Liver (tissue), 9 donors: ENCODE data around the gene PALB2. TPM values are rescaled to one million over a fixed set of nuclear protein-coding genes. Genes with fewer than 3 reads are reported as not detected.
A peak's percentile ranks its signal among the peaks of the same experiment; 100 is the strongest.

ENCODE experiments used
- DNase-seq: peaks from one replicate; pipeline ENCODE4 v3.0.0-alpha.2; 2017; ENCODE audit warnings: low spot score
- H3K27ac ChIP-seq, 2 donors: one replicate each; pipeline ENCODE4 v1.7.0; 2013; ENCODE audit warnings: inconsistent platforms in 2 of 2, low read length in 2 of 2, control low read depth in 1 of 2, low read depth in 1 of 2, mild to moderate bottlenecking in 1 of 2
- H3K27me3 ChIP-seq, 4 donors: one replicate each; pipeline versions ENCODE4 v1.6.1 to v1.7.0; 2013; ENCODE audit warnings: low read length in 3 of 4, inconsistent platforms in 1 of 4, mild to moderate bottlenecking in 1 of 4, moderate library complexity in 1 of 4; ENCODE audit not compliant: control insufficient read depth in 4 of 4, insufficient read depth in 4 of 4
- H3K36me3 ChIP-seq, 4 donors: one replicate each; pipeline versions ENCODE4 v1.6.1 to v1.7.0; 2013; ENCODE audit warnings: low read length in 3 of 4, mild to moderate bottlenecking in 3 of 4, low read depth in 1 of 4, moderate library complexity in 1 of 4; ENCODE audit not compliant: control insufficient read depth in 4 of 4, insufficient read depth in 3 of 4
- H3K4me1 ChIP-seq, 4 donors: one replicate each; pipeline versions ENCODE4 v1.6.1 to v1.7.0; 2013; ENCODE audit warnings: low read length in 3 of 4, mild to moderate bottlenecking in 3 of 4, moderate library complexity in 1 of 4; ENCODE audit not compliant: control insufficient read depth in 4 of 4, insufficient read depth in 4 of 4
- H3K4me3 ChIP-seq, 3 donors: one replicate each; pipeline versions ENCODE4 v1.6.1 to v1.7.0; 2013; ENCODE audit warnings: low read length in 3 of 3, control low read depth in 1 of 3, low read depth in 1 of 3, mild to moderate bottlenecking in 1 of 3
- H3K9ac ChIP-seq, 2 donors: one replicate each; pipeline ENCODE4 v1.7.0; 2013; ENCODE audit warnings: low read length in 2 of 2, mild to moderate bottlenecking in 2 of 2, moderate library complexity in 2 of 2, control low read depth in 1 of 2, low read depth in 1 of 2
- H3K9me3 ChIP-seq, 4 donors: one replicate each; pipeline versions ENCODE4 v1.6.1 to v1.7.0; 2013; ENCODE audit warnings: low read length in 3 of 4; ENCODE audit not compliant: control insufficient read depth in 4 of 4
- EGR1 ChIP-seq, 2 donors: IDR thresholded peaks; 2 replicates each; pipeline ENCODE4 v1.6.1; 2016 to 2018; ENCODE audit warnings: antibody characterized with exemption in 2 of 2, low read depth in 2 of 2
- FOXA2 ChIP-seq: IDR thresholded peaks from 2 replicates; pipeline ENCODE4 v1.6.1; 2016; ENCODE audit warnings: antibody characterized with exemption
- GABPA ChIP-seq, 2 donors: IDR thresholded peaks in 1 of 2; conservative IDR thresholded peaks in 1 of 2; 2 replicates each; pipeline ENCODE4 v1.6.1; 2016; ENCODE audit warnings: antibody characterized with exemption in 2 of 2, mild to moderate bottlenecking in 1 of 2, moderate library complexity in 1 of 2
- HNF4A ChIP-seq, 2 donors: conservative IDR thresholded peaks; 2 replicates each; pipeline ENCODE4 v1.6.1; 2016; ENCODE audit warnings: antibody characterized with exemption in 2 of 2, mild to moderate bottlenecking in 2 of 2
- HNF4G ChIP-seq: IDR thresholded peaks from 2 replicates; pipeline ENCODE4 v1.6.1; 2016; ENCODE audit warnings: antibody characterized with exemption
- JUND ChIP-seq, 2 donors: IDR thresholded peaks; 2 replicates each; pipeline ENCODE4 v1.6.1; 2016; ENCODE audit warnings: antibody characterized with exemption in 2 of 2
- RAD21 ChIP-seq, 2 donors: IDR thresholded peaks; 2 replicates each; pipeline ENCODE4 v1.6.1; 2016; ENCODE audit warnings: antibody characterized with exemption in 2 of 2, mild to moderate bottlenecking in 2 of 2
- RXRA ChIP-seq, 2 donors: IDR thresholded peaks; 2 replicates each; pipeline ENCODE4 v1.6.1; 2017 to 2018; ENCODE audit warnings: antibody characterized with exemption in 2 of 2, mild to moderate bottlenecking in 1 of 2
- SP1 ChIP-seq: IDR thresholded peaks from 2 replicates; pipeline ENCODE4 v1.6.1; 2018; ENCODE audit warnings: antibody characterized with exemption, mild to moderate bottlenecking
- TAF1 ChIP-seq: conservative IDR thresholded peaks from 2 replicates; pipeline ENCODE4 v1.6.1; 2016; ENCODE audit warnings: antibody characterized with exemption, mild to moderate bottlenecking
- YY1 ChIP-seq: IDR thresholded peaks from 2 replicates; pipeline ENCODE4 v1.6.1; 2016; ENCODE audit warnings: antibody characterized with exemption, mild to moderate bottlenecking
- WGBS: extraction: QIAGEN DNeasy Blood & Tissue Kit; methylation state at CpG from one replicate; pipeline ENCODE4 v1.1.7; 2013; 5-methylcytosine and 5-hydroxymethylcytosine counted together
- polyA plus RNA-seq, 2 donors: library from polyadenylated mRNA; stranded (reverse) in 1 of 2; unstranded in 1 of 2; fragments of 200-250 nt in 1 of 2; fragments of >200 nt in 1 of 2; fragmentation: Nextera tagmentation in 1 of 2; extraction: Ambion mirVana in 1 of 2; gene quantifications; one replicate each; pipeline versions ENCODE4 v1.2.1 to v1.2.3, GENCODE V29; 2013 to 2015
- total RNA-seq, 2 donors: library from RNA; depleted of rRNA; stranded (reverse); fragments of >200 nt; gene quantifications; one replicate each; pipeline ENCODE4 v1.2.3, GENCODE V29; 2014
- TF ChIP-seq, protein P1 (sequence below): IDR thresholded peaks from 2 replicates; pipeline ENCODE4 v1.6.1; 2016; ENCODE audit warnings: antibody characterized with exemption
- TF ChIP-seq, protein P2 (sequence below): fragments of 150-350 bp; IDR thresholded peaks from 2 replicates; pipeline ENCODE4 v1.5.1; 2017; ENCODE audit warnings: improper control_type of control experiment, low read depth, low read length; ENCODE audit not compliant: missing input control
- TF ChIP-seq, protein P3 (sequence below): IDR thresholded peaks from 2 replicates; pipeline ENCODE4 v1.6.1; 2016; ENCODE audit warnings: antibody characterized with exemption
- TF ChIP-seq, protein P4 (sequence below): IDR thresholded peaks from 2 replicates; pipeline ENCODE4 v1.6.1; 2016; ENCODE audit warnings: antibody characterized with exemption, mild to moderate bottlenecking
- donor health status: healthy.
- donor health status: healthy.
- donor health status: healthy.
- donor health status: healthy.
- donor health status: healthy.

PALB2 gene
- total and polyA plus RNA-seq, 4 donors: 4.1 to 7.6 (median 4.7) TPM

DNA sequence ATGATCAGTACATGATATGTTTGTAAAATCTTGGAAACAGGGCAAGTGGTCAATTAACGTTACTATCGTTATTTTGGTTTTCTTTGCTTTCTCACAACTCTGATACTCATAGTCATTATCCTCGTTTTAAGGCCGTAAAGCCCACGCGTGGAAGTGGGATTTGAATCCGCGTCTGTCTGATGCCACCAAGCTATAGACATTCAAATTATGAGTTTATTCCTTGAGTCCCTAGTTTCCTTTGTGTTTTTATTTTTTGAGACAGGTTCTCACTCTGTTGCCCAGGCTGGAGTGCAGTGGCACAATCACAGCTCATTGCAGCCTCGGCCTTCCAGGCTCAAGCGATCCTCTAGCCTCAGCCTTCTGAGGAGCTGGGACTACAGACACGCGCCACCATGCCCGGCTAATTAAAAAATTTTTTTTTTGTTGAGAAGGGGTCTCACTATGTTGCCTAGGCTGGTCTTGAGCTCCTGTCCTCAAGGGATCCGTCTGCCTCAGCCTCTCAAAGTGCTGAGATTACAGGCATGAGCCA lies 1.2 kb upstream of the PALB2 start (continued):
- TF ChIP-seq, protein P1, sequence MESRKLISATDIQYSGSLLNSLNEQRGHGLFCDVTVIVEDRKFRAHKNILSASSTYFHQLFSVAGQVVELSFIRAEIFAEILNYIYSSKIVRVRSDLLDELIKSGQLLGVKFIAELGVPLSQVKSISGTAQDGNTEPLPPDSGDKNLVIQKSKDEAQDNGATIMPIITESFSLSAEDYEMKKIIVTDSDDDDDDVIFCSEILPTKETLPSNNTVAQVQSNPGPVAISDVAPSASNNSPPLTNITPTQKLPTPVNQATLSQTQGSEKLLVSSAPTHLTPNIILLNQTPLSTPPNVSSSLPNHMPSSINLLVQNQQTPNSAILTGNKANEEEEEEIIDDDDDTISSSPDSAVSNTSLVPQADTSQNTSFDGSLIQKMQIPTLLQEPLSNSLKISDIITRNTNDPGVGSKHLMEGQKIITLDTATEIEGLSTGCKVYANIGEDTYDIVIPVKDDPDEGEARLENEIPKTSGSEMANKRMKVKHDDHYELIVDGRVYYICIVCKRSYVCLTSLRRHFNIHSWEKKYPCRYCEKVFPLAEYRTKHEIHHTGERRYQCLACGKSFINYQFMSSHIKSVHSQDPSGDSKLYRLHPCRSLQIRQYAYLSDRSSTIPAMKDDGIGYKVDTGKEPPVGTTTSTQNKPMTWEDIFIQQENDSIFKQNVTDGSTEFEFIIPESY: no peak
- TF ChIP-seq HNF4A (conservative IDR thresholded peaks at IDR 0.05) (no peak), GABPA (IDR thresholded peaks at IDR 0.05 in 1 of 2, conservative IDR thresholded peaks at IDR 0.05 in 1 of 2) (no peak), JUND (IDR thresholded peaks at IDR 0.05) (no peak), FOXA2 (no peak)

DNA sequence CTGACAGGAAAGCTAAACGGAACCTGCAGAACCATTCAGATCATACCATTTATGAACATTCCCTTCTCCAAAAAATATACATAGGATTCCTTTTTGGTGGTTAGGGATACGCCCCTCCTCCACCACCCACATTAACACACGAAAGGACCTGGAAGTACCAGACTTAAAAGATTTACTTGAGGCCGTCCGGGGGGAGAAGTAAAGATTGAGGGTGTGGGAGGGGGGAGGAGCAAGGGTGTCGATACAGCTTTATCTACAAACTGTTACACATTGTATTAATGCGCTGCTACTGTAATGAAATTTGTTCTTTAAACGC lies 537 bp downstream of the PALB2 start:
- Histone ChIP-seq H3K9me3 (no peaks in the 10 kb centered on the region), H3K27ac (peak overlapping the region; percentile 57 to 69), H3K27me3 (no peaks in the 10 kb centered on the region), H3K9ac (peak overlapping the region; percentile 70 to 94), H3K4me1 (peaks cover 3 to 23% (median 20%) of the 10 kb centered on the region in 4 donors), H3K36me3 (peaks cover 7 to 11% (median 10%) of the 10 kb centered on the region in 4 donors), H3K4me3 (peak overlapping the region; percentile 86 to 100 (median 97))
- WGBS: 2% methylated on average over 8 of the region's 8 CpGs
- TF ChIP-seq TAF1 (no peak), YY1 (no peak), SP1 (no peak), HNF4G (no peak), JUND (IDR thresholded peaks at IDR 0.05) (no peak), RXRA (IDR thresholded peaks at IDR 0.05) (no peak), RAD21 (IDR thresholded peaks at IDR 0.05) (no peak), FOXA2 (no peak), EGR1 (IDR thresholded peaks at IDR 0.05; ENCODE audit: low read depth in 2 of 2) (no peak)
- TF ChIP-seq, protein P2, sequence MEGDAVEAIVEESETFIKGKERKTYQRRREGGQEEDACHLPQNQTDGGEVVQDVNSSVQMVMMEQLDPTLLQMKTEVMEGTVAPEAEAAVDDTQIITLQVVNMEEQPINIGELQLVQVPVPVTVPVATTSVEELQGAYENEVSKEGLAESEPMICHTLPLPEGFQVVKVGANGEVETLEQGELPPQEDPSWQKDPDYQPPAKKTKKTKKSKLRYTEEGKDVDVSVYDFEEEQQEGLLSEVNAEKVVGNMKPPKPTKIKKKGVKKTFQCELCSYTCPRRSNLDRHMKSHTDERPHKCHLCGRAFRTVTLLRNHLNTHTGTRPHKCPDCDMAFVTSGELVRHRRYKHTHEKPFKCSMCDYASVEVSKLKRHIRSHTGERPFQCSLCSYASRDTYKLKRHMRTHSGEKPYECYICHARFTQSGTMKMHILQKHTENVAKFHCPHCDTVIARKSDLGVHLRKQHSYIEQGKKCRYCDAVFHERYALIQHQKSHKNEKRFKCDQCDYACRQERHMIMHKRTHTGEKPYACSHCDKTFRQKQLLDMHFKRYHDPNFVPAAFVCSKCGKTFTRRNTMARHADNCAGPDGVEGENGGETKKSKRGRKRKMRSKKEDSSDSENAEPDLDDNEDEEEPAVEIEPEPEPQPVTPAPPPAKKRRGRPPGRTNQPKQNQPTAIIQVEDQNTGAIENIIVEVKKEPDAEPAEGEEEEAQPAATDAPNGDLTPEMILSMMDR: no peak
- TF ChIP-seq, protein P3, sequence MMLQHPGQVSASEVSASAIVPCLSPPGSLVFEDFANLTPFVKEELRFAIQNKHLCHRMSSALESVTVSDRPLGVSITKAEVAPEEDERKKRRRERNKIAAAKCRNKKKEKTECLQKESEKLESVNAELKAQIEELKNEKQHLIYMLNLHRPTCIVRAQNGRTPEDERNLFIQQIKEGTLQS: no peak
- TF ChIP-seq, protein P1: no peak
- TF ChIP-seq, protein P4, sequence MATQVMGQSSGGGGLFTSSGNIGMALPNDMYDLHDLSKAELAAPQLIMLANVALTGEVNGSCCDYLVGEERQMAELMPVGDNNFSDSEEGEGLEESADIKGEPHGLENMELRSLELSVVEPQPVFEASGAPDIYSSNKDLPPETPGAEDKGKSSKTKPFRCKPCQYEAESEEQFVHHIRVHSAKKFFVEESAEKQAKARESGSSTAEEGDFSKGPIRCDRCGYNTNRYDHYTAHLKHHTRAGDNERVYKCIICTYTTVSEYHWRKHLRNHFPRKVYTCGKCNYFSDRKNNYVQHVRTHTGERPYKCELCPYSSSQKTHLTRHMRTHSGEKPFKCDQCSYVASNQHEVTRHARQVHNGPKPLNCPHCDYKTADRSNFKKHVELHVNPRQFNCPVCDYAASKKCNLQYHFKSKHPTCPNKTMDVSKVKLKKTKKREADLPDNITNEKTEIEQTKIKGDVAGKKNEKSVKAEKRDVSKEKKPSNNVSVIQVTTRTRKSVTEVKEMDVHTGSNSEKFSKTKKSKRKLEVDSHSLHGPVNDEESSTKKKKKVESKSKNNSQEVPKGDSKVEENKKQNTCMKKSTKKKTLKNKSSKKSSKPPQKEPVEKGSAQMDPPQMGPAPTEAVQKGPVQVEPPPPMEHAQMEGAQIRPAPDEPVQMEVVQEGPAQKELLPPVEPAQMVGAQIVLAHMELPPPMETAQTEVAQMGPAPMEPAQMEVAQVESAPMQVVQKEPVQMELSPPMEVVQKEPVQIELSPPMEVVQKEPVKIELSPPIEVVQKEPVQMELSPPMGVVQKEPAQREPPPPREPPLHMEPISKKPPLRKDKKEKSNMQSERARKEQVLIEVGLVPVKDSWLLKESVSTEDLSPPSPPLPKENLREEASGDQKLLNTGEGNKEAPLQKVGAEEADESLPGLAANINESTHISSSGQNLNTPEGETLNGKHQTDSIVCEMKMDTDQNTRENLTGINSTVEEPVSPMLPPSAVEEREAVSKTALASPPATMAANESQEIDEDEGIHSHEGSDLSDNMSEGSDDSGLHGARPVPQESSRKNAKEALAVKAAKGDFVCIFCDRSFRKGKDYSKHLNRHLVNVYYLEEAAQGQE: no peak
- DNase-seq: peak; percentile 33
